ENCODE data around the gene ENG.
"Not testable (repeated sequence)": the region's sequence is repeated elsewhere in the genome, so short reads cannot be mapped to it uniquely, and the experiment has no call there.

The ENG gene

GRCh38 chr9:127854184-127854806 is at the start of gene ENG:
Gene ENG (minus strand): TSS chr9:127854658. CDS start chr9:127854355, 303 bp downstream.
- DNase-seq, result no peak

- DNase-seq, result no peak
Observed at GRCh38 chr9:127903557-127904475, 49.4 kb upstream of the ENG start.

GRCh38 chr9:127899128-127899943 is 44.9 kb upstream of the ENG start, which contains the start of gene ST6GALNAC6:
Gene ST6GALNAC6 (minus strand): TSS chr9:127899603. CDS start chr9:127897981, 1,622 bp downstream.
- DNase-seq, result peak in 1 of 2 experiments; percentile 61

GRCh38 chr9:127898433-127899127 is 44.1 kb upstream of the ENG start:
- DNase-seq, result no peak

- DNase-seq, result no peak
Observed at GRCh38 chr9:127897193-127897692, 42.8 kb upstream of the ENG start.

- DNase-seq, result no peak
Observed at GRCh38 chr9:127896395-127897192, 42.1 kb upstream of the ENG start.

- DNase-seq, result no peak
Observed at GRCh38 chr9:127895811-127896210, 41.4 kb upstream of the ENG start.

DNA sequence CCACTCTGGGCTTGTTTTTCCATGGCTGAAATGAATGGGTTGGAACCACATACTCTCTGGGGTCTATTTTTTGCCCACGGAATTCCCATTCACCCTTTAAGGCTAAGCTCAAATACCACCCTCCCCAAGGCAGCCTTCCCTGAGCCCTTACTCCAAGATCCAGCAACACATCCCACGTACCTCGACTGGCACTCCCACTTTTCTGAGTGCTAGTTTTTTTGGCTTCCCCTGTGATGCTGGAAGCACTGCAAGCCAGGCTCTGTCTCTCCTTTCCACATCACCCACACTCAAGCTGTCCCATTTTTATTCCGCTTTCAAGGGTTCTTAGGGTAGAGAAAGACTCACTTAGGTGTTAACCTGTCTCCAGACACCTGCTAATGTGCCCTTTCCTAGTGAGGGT is 38.9 kb upstream of the ENG start:
- DNase-seq, result no peak

GRCh38 chr9:127892831-127893230 is 38.4 kb upstream of the ENG start:
- no peak for DNase-seq

DNA sequence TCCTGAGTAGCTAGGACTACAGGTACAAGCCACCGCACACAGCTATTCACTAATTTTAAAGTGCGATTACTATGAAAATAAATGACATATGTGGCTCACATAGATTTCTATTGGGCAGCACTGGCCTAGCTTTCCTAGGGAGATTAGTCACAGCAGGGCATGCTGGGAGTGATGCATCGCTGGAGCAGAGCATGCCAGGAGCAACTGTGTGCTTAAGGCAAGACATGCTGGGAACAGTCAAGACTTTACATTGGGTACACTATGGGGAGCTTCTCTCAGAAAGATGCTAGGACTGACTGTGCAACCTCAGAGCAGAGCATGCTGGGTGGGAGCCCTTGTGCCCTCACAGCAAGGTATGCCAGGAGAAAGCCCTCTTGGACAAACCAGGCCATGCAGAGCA is 35.6 kb upstream of the ENG start:
- DNase-seq, result no peak

DNA sequence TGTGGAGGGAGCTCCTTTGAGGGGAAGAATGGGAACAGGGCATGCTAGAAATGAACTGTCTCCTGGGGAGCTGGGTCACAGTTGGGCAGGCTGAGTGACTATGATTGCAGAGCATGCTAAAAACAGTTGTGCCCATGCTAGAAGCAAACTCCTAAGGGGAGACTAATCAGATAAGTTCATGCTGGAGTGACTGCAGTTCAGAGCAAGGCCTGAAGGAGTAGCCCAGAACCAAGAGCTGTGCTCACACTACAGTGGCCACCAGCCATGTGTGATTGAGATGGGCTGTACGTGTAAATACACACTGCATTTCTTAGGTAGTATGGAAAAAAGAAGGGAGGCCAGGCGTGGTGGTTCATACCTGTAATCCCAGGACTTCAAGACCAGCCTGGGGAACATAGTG is 33.3 kb upstream of the ENG start:
- no peak for DNase-seq

- no peak for DNase-seq
Observed at GRCh38 chr9:127886401-127886972, 32.0 kb upstream of the ENG start.

DNA sequence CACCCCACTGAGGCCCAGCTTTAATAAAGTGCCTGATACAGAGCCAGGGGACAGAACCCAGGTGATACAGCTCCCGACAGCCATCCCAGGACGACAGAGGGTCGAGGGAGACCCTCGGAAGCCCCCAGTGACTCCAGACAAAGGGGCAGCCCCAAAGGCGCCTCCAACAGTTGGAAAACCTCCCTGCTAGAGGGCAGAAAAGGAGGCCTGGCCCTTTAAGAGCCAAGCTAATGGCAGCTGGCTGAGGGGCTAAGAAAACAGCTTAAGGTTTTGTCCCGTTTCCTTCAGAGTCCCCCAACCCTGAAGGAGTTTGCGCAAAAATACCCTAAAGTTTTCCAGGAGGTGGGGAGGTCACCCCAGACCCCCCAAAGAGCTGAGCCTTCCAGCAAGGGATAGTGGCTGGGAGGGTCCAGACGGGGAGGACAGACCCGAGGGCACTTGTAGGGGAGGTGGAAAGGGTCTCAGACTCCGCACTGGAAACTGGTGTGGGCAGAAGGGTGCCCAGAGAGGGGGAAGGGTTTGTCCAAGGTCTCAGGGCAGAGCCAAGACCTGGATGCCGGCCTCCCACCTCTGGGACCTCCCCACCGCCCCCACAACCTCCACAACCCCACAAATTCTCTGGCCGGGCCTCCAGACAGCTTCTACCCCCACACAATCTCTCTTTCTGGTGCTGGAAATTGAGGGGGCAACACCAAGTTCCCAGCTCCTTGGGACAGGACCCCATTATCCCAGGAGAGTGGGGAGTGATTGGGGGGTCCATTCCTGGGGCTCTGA is 31.2 kb upstream of the ENG start:
- DNase-seq, result no peak

DNA sequence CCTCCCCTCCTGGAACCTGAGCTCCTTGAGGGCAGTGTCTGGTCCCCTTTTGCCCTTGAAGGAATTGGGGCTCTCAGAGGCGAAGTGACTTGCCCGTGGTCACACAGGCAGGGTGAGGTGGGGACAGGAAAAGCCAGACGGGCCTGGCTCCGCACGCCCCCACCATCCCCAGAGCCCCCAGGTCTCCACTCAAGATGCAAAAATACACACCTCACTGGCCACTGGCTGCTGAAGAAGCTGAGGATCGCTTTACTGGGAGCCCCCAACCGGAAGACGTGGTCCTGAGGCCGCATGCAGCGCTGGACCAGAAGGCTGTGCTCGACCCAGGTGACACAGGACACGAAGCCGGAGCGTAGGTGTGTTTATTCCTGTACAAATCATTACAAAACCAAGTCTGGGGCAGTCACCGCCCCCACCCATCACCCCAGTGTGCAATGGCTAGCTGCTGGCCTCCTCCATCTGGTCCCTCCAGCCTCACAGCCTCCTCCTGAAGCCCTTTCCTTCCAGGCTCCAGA is 30.6 kb upstream of the ENG start:
- no peak for DNase-seq

GRCh38 chr9:127884427-127884911 is 30.0 kb upstream of the ENG start:
- DNase-seq, result peak; percentile 6 to 73

GRCh38 chr9:127883959-127884358 is 29.5 kb upstream of the ENG start:
- peak; percentile 36 to 72 for DNase-seq

- not testable (repeated sequence) for DNase-seq
Observed at GRCh38 chr9:127881715-127882114, 27.3 kb upstream of the ENG start.

DNA sequence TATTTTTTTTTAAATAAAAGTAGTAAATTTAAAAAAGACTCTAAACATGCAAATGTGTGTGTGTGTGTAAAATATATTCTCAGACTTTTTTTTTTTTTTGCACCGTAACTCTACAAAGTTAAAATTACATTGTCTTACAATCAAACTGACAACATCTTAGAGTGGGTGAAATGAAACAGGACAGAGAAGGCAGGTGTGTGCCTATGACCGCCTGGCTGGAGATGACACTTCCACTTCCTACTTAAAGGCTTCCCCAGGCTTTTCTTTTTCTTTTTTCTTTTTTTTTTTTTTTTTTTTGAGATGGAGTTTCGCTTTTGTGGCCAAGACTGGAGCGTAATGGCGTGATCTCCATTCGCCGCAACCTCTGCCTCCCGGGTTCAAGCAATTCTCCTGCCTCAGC is 25.7 kb upstream of the ENG start:
- DNase-seq, result no peak

GRCh38 chr9:127878652-127879390 is 24.4 kb upstream of the ENG start:
- DNase-seq, result no peak

All from NCI-H446 (cell line).